HL-60 (cell line): ENCODE results near the gene MVD.

Experiments used
- GABPA ChIP-seq: IDR thresholded peaks from 2 replicates; pipeline ENCODE4 v1.6.1; 2012; ENCODE audit warnings: low read depth
- POLR2AphosphoS5 ChIP-seq: IDR thresholded peaks from 2 replicates; pipeline ENCODE4 v1.6.1; 2012; ENCODE audit warnings: low read depth
- REST ChIP-seq: IDR thresholded peaks from 2 replicates; pipeline ENCODE4 v1.6.1; 2012; ENCODE audit warnings: low read depth; ENCODE audit not compliant: insufficient replicate concordance
- TF ChIP-seq, protein P1 (sequence below): IDR thresholded peaks from one replicate; pipeline ENCODE4 v1.5.1; 2011; ENCODE audit warnings: low read length, control low read depth, inconsistent platforms; ENCODE audit not compliant: insufficient read depth

DNA sequence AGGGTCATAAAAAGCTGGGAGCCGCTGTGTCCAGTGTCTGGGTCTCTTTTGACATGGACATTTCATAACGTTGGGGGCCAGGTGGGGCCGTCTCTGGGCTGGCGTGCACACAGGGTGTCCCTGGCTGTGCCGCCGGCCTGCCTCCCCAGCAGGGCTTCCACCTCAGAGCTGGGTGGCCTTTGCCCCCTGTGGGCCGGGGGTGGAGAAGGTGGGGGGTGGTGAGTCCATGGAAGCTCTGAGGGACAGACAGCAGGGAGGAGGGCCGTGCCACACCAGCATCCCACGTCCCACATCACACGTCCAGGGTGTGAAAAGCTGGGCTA lies 24.3 kb upstream of the MVD start:
- TF ChIP-seq POLR2AphosphoS5 (no peak), REST (no peak), GABPA (no peak)
- TF ChIP-seq, protein P1, sequence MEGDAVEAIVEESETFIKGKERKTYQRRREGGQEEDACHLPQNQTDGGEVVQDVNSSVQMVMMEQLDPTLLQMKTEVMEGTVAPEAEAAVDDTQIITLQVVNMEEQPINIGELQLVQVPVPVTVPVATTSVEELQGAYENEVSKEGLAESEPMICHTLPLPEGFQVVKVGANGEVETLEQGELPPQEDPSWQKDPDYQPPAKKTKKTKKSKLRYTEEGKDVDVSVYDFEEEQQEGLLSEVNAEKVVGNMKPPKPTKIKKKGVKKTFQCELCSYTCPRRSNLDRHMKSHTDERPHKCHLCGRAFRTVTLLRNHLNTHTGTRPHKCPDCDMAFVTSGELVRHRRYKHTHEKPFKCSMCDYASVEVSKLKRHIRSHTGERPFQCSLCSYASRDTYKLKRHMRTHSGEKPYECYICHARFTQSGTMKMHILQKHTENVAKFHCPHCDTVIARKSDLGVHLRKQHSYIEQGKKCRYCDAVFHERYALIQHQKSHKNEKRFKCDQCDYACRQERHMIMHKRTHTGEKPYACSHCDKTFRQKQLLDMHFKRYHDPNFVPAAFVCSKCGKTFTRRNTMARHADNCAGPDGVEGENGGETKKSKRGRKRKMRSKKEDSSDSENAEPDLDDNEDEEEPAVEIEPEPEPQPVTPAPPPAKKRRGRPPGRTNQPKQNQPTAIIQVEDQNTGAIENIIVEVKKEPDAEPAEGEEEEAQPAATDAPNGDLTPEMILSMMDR = no peak
